Calu3 (cell line): ENCODE data around the gene GALNS. TPM values are rescaled to one million over a fixed set of nuclear protein-coding genes. Genes with fewer than 3 reads are reported as not detected.

Experiments used
- BruUV-seq: library from RNA; stranded (reverse); fragments of 400-500 nt; replicated peaks from 2 replicates; lab custom pipeline; 2021; lab: Mats Ljungman, UMichigan
- CTCF ChIA-PET: fragments of 300-600 bp; sonication (Branson Sonifier 250); formaldehyde crosslinking; loops from one replicate; lab custom pipeline; 2022; ENCODE audit warnings: antibody characterized with exemption; lab: Charles Lee
- DNase-seq: peaks from one replicate; pipeline ENCODE4 v3.0.0; 2022
- H3K27ac Mint-ChIP-seq: one replicate; pipeline ENCODE4 v1.8.0; 2022; ENCODE audit warnings: mixed read lengths; ENCODE audit not compliant: unreplicated experiment
- H3K27me3 Mint-ChIP-seq: one replicate; pipeline ENCODE4 v1.8.0; 2022; ENCODE audit warnings: mixed read lengths; ENCODE audit not compliant: unreplicated experiment
- H3K36me3 Mint-ChIP-seq: one replicate; pipeline ENCODE4 v1.8.0; 2022; ENCODE audit warnings: mild to moderate bottlenecking, moderate library complexity, mixed read lengths; ENCODE audit not compliant: insufficient read depth, unreplicated experiment
- H3K4me1 Mint-ChIP-seq: one replicate; pipeline ENCODE4 v1.8.0; 2022; ENCODE audit warnings: mild to moderate bottlenecking, low read depth, mixed read lengths; ENCODE audit not compliant: unreplicated experiment
- H3K4me3 Mint-ChIP-seq: one replicate; pipeline ENCODE4 v1.8.0; 2022; ENCODE audit warnings: mild to moderate bottlenecking, low read depth, moderate library complexity, mixed read lengths; ENCODE audit not compliant: unreplicated experiment
- H3K9me3 Mint-ChIP-seq: one replicate; pipeline ENCODE4 v1.8.0; 2022; ENCODE audit warnings: low read depth, mixed read lengths; ENCODE audit not compliant: unreplicated experiment
- intact Hi-C: fragments of 100-400 bp; cut with micrococcal nuclease; formaldehyde crosslinking; loops from one replicate; pipeline ENCODE4 v1.10.0; 2022; ENCODE audit not compliant: unreplicated experiment
- total RNA-seq: library from RNA; stranded (reverse); gene quantifications from 2 replicates; pipeline ENCODE4 v1.2.3, GENCODE V29; 2022
- TF ChIP-seq, protein P1 (sequence below): fragments of 200-600 bp; IDR thresholded peaks from one replicate; pipeline ENCODE4 v1.8.0; 2022; ENCODE audit warnings: antibody characterized with exemption; ENCODE audit not compliant: unreplicated experiment

The GALNS gene
- total RNA-seq, 1 experiment from 2014 or later = 50.4 TPM

DNA sequence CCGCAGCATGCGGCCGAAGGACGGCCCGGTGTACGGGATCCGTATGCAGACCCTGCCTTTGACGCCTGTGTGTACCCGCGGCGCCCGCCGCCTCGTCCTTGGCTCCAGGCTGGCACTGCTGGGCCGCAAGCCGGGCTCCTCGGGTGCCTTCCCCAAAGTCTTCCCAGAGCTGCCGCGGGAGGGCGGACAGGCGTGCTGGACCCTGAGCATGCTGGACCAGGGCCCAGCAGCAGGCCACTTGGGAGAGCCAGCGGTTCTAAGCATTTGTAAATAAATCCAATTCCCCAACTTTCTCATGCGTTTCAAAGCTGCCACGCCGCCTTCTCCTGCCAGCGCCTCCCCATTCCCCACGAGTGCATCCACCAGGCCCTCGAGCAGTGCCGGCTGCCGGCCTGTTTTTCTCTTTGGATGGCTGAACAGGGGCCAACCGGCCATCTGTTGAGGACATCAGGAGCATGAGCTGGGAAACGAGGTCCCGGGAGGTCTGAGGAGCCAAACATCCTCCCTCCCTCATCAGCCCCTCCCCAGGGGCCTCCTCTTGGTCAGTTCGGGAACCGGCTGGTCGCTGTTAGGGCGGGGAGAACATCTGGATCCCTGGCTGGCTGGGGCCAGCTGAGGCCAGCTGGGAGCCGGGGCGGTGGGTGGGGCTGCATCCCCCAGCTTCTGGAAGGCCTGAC, 30.2 kb upstream of the GALNS start:
- BruUV-seq = no TSS peak
- H3K27ac Mint-ChIP-seq = no peak overlapping the region
- DNase-seq = no peak

DNA sequence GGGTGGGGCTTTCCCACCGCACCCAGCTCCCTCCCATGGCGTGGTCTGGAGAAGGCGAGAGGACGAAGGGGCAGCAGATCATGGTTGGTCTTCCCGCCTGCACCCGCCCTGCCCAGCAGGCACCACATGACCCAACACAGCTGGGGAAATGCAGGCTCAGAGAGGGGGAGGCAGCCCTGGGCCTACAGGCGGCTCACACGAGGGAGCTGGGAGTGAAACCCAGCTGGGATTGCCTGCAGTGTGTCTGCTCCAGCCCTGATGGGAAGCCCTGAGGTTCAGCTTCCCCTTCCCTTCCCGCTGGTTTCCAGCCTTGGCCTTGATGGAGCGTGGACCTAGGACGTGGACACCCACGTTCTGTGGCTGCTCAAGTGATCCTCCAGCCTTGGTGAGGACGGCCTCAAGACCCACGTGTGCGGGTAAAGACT, 29.7 kb upstream of the GALNS start:
- CTCF ChIA-PET = no interaction called here
- Mint-ChIP-seq H3K9me3 (peaks cover 2% of the 10 kb centered on the region), H3K4me1 (no peaks in the 10 kb centered on the region), H3K27me3 (peaks cover 38% of the 10 kb centered on the region), H3K27ac (no peak overlapping the region), H3K4me3 (no peak overlapping the region), H3K36me3 (peaks cover 5% of the 10 kb centered on the region)
- no TSS peak for BruUV-seq
- intact Hi-C loops = no loop called here
- no peak for DNase-seq
- TF ChIP-seq, protein P1, sequence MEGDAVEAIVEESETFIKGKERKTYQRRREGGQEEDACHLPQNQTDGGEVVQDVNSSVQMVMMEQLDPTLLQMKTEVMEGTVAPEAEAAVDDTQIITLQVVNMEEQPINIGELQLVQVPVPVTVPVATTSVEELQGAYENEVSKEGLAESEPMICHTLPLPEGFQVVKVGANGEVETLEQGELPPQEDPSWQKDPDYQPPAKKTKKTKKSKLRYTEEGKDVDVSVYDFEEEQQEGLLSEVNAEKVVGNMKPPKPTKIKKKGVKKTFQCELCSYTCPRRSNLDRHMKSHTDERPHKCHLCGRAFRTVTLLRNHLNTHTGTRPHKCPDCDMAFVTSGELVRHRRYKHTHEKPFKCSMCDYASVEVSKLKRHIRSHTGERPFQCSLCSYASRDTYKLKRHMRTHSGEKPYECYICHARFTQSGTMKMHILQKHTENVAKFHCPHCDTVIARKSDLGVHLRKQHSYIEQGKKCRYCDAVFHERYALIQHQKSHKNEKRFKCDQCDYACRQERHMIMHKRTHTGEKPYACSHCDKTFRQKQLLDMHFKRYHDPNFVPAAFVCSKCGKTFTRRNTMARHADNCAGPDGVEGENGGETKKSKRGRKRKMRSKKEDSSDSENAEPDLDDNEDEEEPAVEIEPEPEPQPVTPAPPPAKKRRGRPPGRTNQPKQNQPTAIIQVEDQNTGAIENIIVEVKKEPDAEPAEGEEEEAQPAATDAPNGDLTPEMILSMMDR = no peak

More for the DNA sequence above, 30.2 kb upstream of the GALNS start:
- Mint-ChIP-seq H3K9me3 (peaks cover 2% of the 10 kb centered on the region), H3K4me1 (no peaks in the 10 kb centered on the region), H3K36me3 (peaks cover 5% of the 10 kb centered on the region), H3K4me3 (no peak overlapping the region), H3K27me3 (peaks cover 38% of the 10 kb centered on the region)
- intact Hi-C loops = no loop called here
- TF ChIP-seq, protein P1 = no peak
- CTCF ChIA-PET = no interaction called here

DNA sequence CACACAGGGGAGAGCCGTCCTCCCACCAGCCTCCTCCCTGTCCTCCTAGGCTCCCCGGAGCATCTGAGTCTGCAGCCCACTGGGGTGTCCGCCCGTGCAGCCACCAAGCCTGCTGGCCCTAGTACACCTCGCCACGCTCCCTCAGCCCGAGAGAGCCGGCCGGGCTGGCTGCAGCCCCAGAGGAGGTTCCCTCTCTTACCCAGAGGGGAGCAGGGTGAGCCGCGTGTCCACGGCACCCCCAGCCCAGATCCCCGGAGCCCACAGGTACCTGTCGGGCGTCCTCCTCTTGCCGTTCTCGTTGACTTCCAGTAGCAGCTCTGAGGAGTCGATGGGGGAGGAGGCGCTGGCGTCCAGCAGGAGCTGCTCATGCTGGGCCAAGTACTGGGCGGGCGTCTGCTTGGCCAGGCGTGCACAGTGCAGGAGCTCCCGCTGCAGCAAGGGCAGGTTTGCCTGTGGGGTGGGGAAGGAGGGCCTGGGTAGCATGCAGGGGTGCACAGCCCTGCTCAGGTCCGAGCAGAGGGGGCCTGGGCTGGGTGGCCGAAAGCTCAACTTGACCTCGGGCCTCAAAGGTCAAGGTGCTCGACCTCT, 29.0 kb upstream of the GALNS start:
- intact Hi-C loops = no loop called here
- BruUV-seq = no TSS peak

DNA sequence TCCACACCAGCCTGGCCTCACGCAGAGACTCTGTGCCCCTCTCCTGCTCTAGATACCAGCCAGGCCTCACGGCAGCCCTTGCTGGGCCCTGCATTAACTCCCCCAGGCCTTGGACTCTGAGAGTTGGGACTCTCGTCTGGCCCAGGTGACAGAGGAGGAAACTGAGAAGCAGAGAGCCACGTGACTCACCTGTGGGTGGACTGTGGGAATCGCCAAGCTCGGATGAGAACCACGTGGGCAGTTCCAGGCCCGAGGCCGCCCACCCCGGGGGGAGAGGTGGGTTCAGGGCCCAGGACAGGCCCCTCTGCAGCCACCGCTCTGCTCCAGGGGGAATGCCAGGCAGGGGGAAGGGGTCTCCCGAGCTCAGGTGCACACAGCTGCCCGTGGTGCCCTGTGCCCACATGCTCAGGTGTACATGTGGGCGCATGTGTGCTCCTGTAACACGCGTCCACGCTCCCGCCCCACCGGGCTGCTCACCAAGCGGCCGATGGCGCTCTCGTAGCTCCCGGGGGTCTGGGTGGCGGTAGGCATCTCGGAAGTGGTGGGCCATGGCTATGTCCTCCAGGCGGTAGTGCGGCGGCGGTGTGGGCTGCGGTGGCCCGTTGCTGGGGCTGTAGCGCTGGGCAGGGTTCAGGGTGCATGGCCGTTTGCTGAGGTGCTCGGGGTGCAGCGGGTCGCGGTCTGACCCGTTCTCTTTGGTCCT, 28.0 kb upstream of the GALNS start:
- no peak for DNase-seq
- TF ChIP-seq, protein P1 = no peak
- H3K4me1 Mint-ChIP-seq = peaks cover 9% of the 10 kb centered on the region
- peaks cover 5% of the 10 kb centered on the region for H3K36me3 Mint-ChIP-seq
- intact Hi-C loops = no loop called here
- H3K27ac Mint-ChIP-seq = no peak overlapping the region
- peaks cover 38% of the 10 kb centered on the region for H3K27me3 Mint-ChIP-seq
- CTCF ChIA-PET = no interaction called here
- BruUV-seq = no TSS peak
- no peak overlapping the region for H3K4me3 Mint-ChIP-seq
- peaks cover under 1% of the 10 kb centered on the region for H3K9me3 Mint-ChIP-seq

More for the DNA sequence above, 29.0 kb upstream of the GALNS start:
- Mint-ChIP-seq H3K9me3 (peaks cover 2% of the 10 kb centered on the region), H3K27me3 (peaks cover 38% of the 10 kb centered on the region), H3K4me1 (no peaks in the 10 kb centered on the region), H3K4me3 (no peak overlapping the region), H3K36me3 (peaks cover 5% of the 10 kb centered on the region), H3K27ac (no peak overlapping the region)
- DNase-seq = no peak
- CTCF ChIA-PET = no interaction called here
- TF ChIP-seq, protein P1 = no peak
